HepG2 (cell line): ENCODE data around the gene RIPOR3. TPM values are rescaled to one million over a fixed set of nuclear protein-coding genes. Genes with fewer than 3 reads are reported as not detected.

Experiments used
- ATAC-seq: fragments of 200-7000 bp; cut with Tn5 transposase; 3 replicates; pipeline ENCODE4 v1.9.1; 2020; ENCODE audit warnings: mild to moderate bottlenecking, moderate library complexity
- BruUV-seq: library from RNA; stranded (reverse); fragments of 400-500 nt; replicated peaks from 2 replicates; lab custom pipeline; 2021; lab: Mats Ljungman, UMichigan
- CTCF ChIA-PET: fragments of 300-600 bp; formaldehyde crosslinking; extraction: SDS; loops from one replicate; lab custom pipeline; 2021; ENCODE audit warnings: low total read pairs, inconsistent platforms, low intra/inter-chr PET ratio; lab: Yijun Ruan, JAX
- POLR2A ChIA-PET: fragments of 350-600 bp; sonication (Branson Sonifier 250); formaldehyde crosslinking; loops from one replicate; lab custom pipeline; 2020; ENCODE audit warnings: antibody characterized with exemption, inconsistent platforms; lab: Yijun Ruan, JAX
- DNase-seq: peaks from one replicate; pipeline ENCODE4 v3.0.0-alpha.2; 2015; ENCODE audit warnings: low spot score
- FAIRE-seq: peaks from 3 replicates; lab custom pipeline; 2011; peaks lifted over from hg19 to GRCh38; lab: Jason Lieb, UNC
- H2AFZ ChIP-seq: one replicate; pipeline ENCODE4 v1.6.1; 2011; ENCODE audit warnings: low read length, inconsistent platforms
- H3K27ac ChIP-seq: fragments of 300-600 bp; 3 replicates; pipeline ENCODE4 v1.8.0; 2011; ENCODE audit warnings: mixed run types, mild to moderate bottlenecking, mixed read lengths, low read length, inconsistent platforms; ENCODE audit not compliant: insufficient read depth; ENCODE audit errors: extremely low read length
- H3K27me3 ChIP-seq, 2 experiments: fragments of 200-600 bp in 1 of 2; 2 replicates in 1 of 2; 3 replicates in 1 of 2; pipeline versions ENCODE4 v1.6.0 to v1.8.0; 2011; ENCODE audit warnings: low read length in 2 of 2, mild to moderate bottlenecking in 2 of 2, moderate library complexity in 2 of 2, inconsistent platforms in 1 of 2; ENCODE audit not compliant: insufficient read depth in 2 of 2, control insufficient read depth in 1 of 2
- H3K36me3 ChIP-seq, 2 experiments: fragments of 200-600 bp in 1 of 2; replicated peaks in 1 of 2; 2 replicates in 1 of 2; 3 replicates in 1 of 2; pipeline versions ENCODE4 v1.5.1 to v1.8.0; 2011; ENCODE audit warnings: low read length in 2 of 2, inconsistent platforms in 1 of 2; ENCODE audit not compliant: insufficient read depth in 2 of 2, control insufficient read depth in 1 of 2
- H3K4me1 ChIP-seq: 2 replicates; pipeline ENCODE4 v1.5.1; 2012; ENCODE audit warnings: low read length, inconsistent platforms; ENCODE audit not compliant: insufficient read depth
- H3K4me2 ChIP-seq: 2 replicates; pipeline ENCODE4 v1.6.0; 2011; ENCODE audit warnings: low read depth, low read length, inconsistent platforms
- H3K4me3 ChIP-seq, 3 experiments: fragments of 200-600 bp in 1 of 3; sonication (generic), shearing (Covaris generic) in 1 of 3; replicated peaks in 1 of 3; 2 replicates each; pipeline ENCODE4 v1.5.1; 2011 to 2016; ENCODE audit warnings: low read length in 3 of 3, inconsistent platforms in 2 of 3, low read depth in 2 of 3, mild to moderate bottlenecking in 2 of 3, control low read depth in 1 of 3, mixed read lengths in 1 of 3; ENCODE audit not compliant: insufficient read depth in 1 of 3
- H3K79me2 ChIP-seq: one replicate; pipeline ENCODE4 v1.6.1; 2011; ENCODE audit warnings: low read length, inconsistent platforms; ENCODE audit not compliant: insufficient read depth
- H3K9ac ChIP-seq: 2 replicates; pipeline ENCODE4 v1.6.0; 2011; ENCODE audit warnings: mild to moderate bottlenecking, low read depth, low read length, inconsistent platforms; ENCODE audit not compliant: insufficient read depth
- H3K9me3 ChIP-seq: 2 replicates; pipeline ENCODE4 v1.5.1; 2012; ENCODE audit warnings: mild to moderate bottlenecking, low read length
- H4K20me1 ChIP-seq: 2 replicates; pipeline ENCODE4 v1.6.0; 2011; ENCODE audit warnings: inconsistent platforms, mild to moderate bottlenecking, low read length, moderate library complexity; ENCODE audit not compliant: insufficient read depth
- CSRNP2 ChIP-seq: sonication (generic); formaldehyde crosslinking; conservative IDR thresholded peaks from 2 replicates; pipeline ENCODE4 v1.8.0; 2022; ENCODE audit warnings: low read depth, missing genetic modification reagents
- FOSL1 ChIP-seq: sonication (generic); formaldehyde crosslinking; IDR thresholded peaks from 2 replicates; pipeline ENCODE4 v1.9.0; 2021; ENCODE audit warnings: missing genetic modification reagents, borderline replicate concordance
- HCFC1 ChIP-seq: fragments of 150-350 bp; IDR thresholded peaks from 2 replicates; pipeline ENCODE4 v1.6.1; 2014; ENCODE audit warnings: low read depth, low read length
- NFRKB ChIP-seq: fragments of 450-650 bp; IDR thresholded peaks from 2 replicates; pipeline ENCODE4 v1.6.1; 2017
- RXRB ChIP-seq: IDR thresholded peaks from 2 replicates; pipeline ENCODE4 v1.6.1; 2016; ENCODE audit warnings: borderline replicate concordance, missing genetic modification reagents, missing compliant biosample characterization
- ZFAT ChIP-seq: sonication (generic); formaldehyde crosslinking; conservative IDR thresholded peaks from 2 replicates; pipeline ENCODE4 v1.8.1; 2023; ENCODE audit warnings: missing genetic modification reagents, inconsistent platforms
- ZNF230 ChIP-seq: sonication (generic); formaldehyde crosslinking; IDR thresholded peaks from 2 replicates; pipeline ENCODE4 v1.4.0; 2020; ENCODE audit warnings: mild to moderate bottlenecking, missing genetic modification reagents
- ZNF264 ChIP-seq: sonication (generic); formaldehyde crosslinking; IDR thresholded peaks from 2 replicates; pipeline ENCODE4 v1.4.0; 2020; ENCODE audit warnings: missing genetic modification reagents
- ZNF280D ChIP-seq: sonication (generic); formaldehyde crosslinking; IDR thresholded peaks from 2 replicates; pipeline ENCODE4 v1.5.1; 2020; ENCODE audit warnings: mild to moderate bottlenecking, missing genetic modification reagents
- ZNF800 ChIP-seq: sonication (generic); formaldehyde crosslinking; IDR thresholded peaks from 2 replicates; pipeline ENCODE4 v1.4.0; 2020; ENCODE audit warnings: missing genetic modification reagents
- WGBS: methylation state at CpG from one replicate; pipeline ENCODE4 v1.1.6; 2017; ENCODE audit warnings: low lambda C conversion rate; 5-methylcytosine and 5-hydroxymethylcytosine counted together
- in situ Hi-C: cut with HindIII; loops from 2 replicates; pipeline ENCODE4 v1.10.0; 2017; ENCODE audit warnings: low pct_unique_long_range_greater_than_20kb; ENCODE audit not compliant: extremely low pct_ligation_motif_present
- intact Hi-C: fragments of 100-400 bp; cut with micrococcal nuclease; formaldehyde crosslinking; loops from one replicate; pipeline ENCODE4 v1.10.0; 2022; ENCODE audit not compliant: unreplicated experiment
- polyA plus RNA-seq, 8 experiments: library from polyadenylated mRNA; depleted of rRNA in 3 of 8; stranded (reverse) in 7 of 8; unstranded in 1 of 8; fragments of >200 nt; fragmentation: Illumina TruSeq in 4 of 8; extraction: Trizol in 4 of 8; gene quantifications; 2 replicates each; pipeline versions ENCODE4 v1.2.1 to v1.2.3, GENCODE V29; 2011 to 2016; ENCODE audit warnings: low read depth in 4 of 8, missing spikeins in 1 of 8, mixed read lengths in 1 of 8; ENCODE audit not compliant: insufficient read depth in 1 of 8
- total RNA-seq, 5 experiments: library from RNA; depleted of rRNA; stranded (reverse); fragments of >200 nt; fragmentation: Illumina TruSeq; extraction: Trizol; gene quantifications; 2 replicates each; pipeline ENCODE4 v1.2.3, GENCODE V29; 2016; ENCODE audit warnings: low read depth in 1 of 5
- TF ChIP-seq, protein P1 (sequence below): sonication (generic); formaldehyde crosslinking; IDR thresholded peaks from 2 replicates; pipeline ENCODE4 v1.8.0; 2022; ENCODE audit warnings: mild to moderate bottlenecking, missing genetic modification reagents; ENCODE audit not compliant: insufficient replicate concordance

Gene RIPOR3
- total and polyA plus RNA-seq, 2 of the 13 experiments (the other 11 are each of a cell fraction or from before 2014, with no cell fraction given), result 0.18 TPM; not detected in 1

GRCh38 chr20:50646483-50646996 lies 44.8 kb downstream of the RIPOR3 start:
- no peak for FAIRE-seq
- Histone ChIP-seq H3K4me3 (no peak overlapping the region), H2AFZ (no peak overlapping the region), H3K9ac (no peak overlapping the region), H3K27ac (peak overlapping the region; percentile 51), H4K20me1 (no peaks in the 10 kb centered on the region), H3K36me3 (no peaks in the 10 kb centered on the region), H3K27me3 (no peaks in the 10 kb centered on the region), H3K4me1 (peaks cover 52% of the 10 kb centered on the region), H3K9me3 (peaks cover 6% of the 10 kb centered on the region), H3K79me2 (no peaks in the 10 kb centered on the region), H3K4me2 (no peak overlapping the region)
- in situ Hi-C loops, result loop anchor here (25.0 kb wide), 1 partner anchor 91 kb away; the partner anchor contains the start of gene PARD6B
- intact Hi-C loops, result loop anchor here (5.0 kb wide), 1 partner anchor 81 kb away; no protein-coding TSS in a partner anchor
- BruUV-seq, result no TSS peak
- 48% methylated on average over 1 of the region's 1 CpG for WGBS
- ChIA-PET POLR2A (interaction anchor here (0.8 kb wide), 1 partner anchor 144 kb away, joined by 3 read pairs; no protein-coding TSS in a partner anchor), CTCF (interaction anchor here (1.3 kb wide), 1 partner anchor 11 kb away, joined by 3 read pairs; no protein-coding TSS in a partner anchor)
- DNase-seq, result no peak
- ATAC-seq, result no peak
- TF ChIP-seq NFRKB, result no peak
- TF ChIP-seq HCFC1, result no peak
- TF ChIP-seq, protein P1, sequence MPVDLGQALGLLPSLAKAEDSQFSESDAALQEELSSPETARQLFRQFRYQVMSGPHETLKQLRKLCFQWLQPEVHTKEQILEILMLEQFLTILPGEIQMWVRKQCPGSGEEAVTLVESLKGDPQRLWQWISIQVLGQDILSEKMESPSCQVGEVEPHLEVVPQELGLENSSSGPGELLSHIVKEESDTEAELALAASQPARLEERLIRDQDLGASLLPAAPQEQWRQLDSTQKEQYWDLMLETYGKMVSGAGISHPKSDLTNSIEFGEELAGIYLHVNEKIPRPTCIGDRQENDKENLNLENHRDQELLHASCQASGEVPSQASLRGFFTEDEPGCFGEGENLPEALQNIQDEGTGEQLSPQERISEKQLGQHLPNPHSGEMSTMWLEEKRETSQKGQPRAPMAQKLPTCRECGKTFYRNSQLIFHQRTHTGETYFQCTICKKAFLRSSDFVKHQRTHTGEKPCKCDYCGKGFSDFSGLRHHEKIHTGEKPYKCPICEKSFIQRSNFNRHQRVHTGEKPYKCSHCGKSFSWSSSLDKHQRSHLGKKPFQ (CRISPR knock-in tag), result no peak
- 0 out of 2 replicates have a peak, but pooled peaks have one; percentile 17 for TF ChIP-seq ZNF280D (CRISPR knock-in tag)
- TF ChIP-seq ZFAT, result no peak
- TF ChIP-seq FOSL1 (CRISPR knock-in tag), result peak; percentile 15; the same call in 1 of the 2 replicates
- TF ChIP-seq RXRB (CRISPR knock-in tag), result no peak
- TF ChIP-seq ZNF230 (CRISPR knock-in tag), result no peak
- TF ChIP-seq ZNF800 (CRISPR knock-in tag), result no peak
- 0 out of 2 replicates have a peak, but pooled peaks have one; percentile 23 for TF ChIP-seq ZNF264 (CRISPR knock-in tag)
- no peak for TF ChIP-seq CSRNP2
